H1 (cell line): ENCODE measurements around the gene NKD2. TPM values are rescaled to one million over a fixed set of nuclear protein-coding genes. Genes with fewer than 3 reads are reported as not detected.

ENCODE experiments used
- ATF2 ChIP-seq: IDR thresholded peaks from 2 replicates; pipeline ENCODE4 v1.6.1; 2012; ENCODE audit warnings: low read length, inconsistent platforms
- NANOG ChIP-seq: IDR thresholded peaks from 2 replicates; pipeline ENCODE4 v1.6.1; 2011; ENCODE audit warnings: low read length, low read depth, mild to moderate bottlenecking, inconsistent platforms; ENCODE audit not compliant: insufficient read depth, poor library complexity, severe bottlenecking
- polyA plus RNA-seq, 7 experiments: library from polyadenylated mRNA; depleted of rRNA in 3 of 7; stranded (reverse) in 5 of 7; unstranded in 2 of 7; fragments of >200 nt in 5 of 7; fragments of 200-250 nt in 2 of 7; gene quantifications; 1 replicate in 5 of 7; 2 replicates in 1 of 7; 4 replicates in 1 of 7; pipeline versions ENCODE4 v1.2.1 to v1.2.3, GENCODE V29; 2011 to 2013; ENCODE audit warnings: missing spikeins in 2 of 7, mixed read lengths in 2 of 7
- total RNA-seq: library from RNA; stranded (reverse); fragmentation: NEBNext Ultra II Directional; extraction: Animal tissue kit (Norgen Biotek cat#: 25700); gene quantifications from 2 replicates; pipeline ENCODE4 v1.2.1, GENCODE V29; 2021

The NKD2 gene
- total and polyA plus RNA-seq, 2 of the 8 experiments (the other 6 are each of a cell fraction or from before 2014, with no cell fraction given), result 5.5 to 7.9 TPM

DNA sequence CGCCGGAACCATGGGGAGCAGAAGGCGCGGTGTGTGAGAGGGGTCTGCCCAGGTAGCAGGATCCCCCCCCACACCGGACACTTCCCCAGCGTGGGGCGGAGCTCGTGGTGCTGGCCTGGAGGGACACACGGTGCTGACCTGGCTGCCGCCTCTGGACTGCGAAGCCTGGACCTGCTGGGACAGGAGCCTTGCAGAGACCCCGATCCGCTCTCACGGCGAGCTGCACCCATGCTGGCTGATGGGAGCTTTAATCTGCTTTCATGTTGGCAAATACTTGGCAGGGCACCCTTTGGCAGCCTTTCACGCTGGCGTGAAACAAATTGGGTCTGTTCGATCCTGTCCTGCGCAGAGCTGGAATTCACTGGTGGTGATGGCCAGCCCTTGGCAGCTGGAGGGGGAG is 7.4 kb downstream of the NKD2 start (continued):
- TF ChIP-seq NANOG (no peak), ATF2 (no peak)
- TF ChIP-seq, all 59 proteins: peak for 0
